HG03196 (cell line): ENCODE results near the gene RNF157.

Source experiments
- ATAC-seq: cut with Tn5 transposase; IDR thresholded peaks from one replicate; pipeline ENCODE4 v1.9.1; 2021; ENCODE audit not compliant: unreplicated experiment

The RNF157 gene

DNA sequence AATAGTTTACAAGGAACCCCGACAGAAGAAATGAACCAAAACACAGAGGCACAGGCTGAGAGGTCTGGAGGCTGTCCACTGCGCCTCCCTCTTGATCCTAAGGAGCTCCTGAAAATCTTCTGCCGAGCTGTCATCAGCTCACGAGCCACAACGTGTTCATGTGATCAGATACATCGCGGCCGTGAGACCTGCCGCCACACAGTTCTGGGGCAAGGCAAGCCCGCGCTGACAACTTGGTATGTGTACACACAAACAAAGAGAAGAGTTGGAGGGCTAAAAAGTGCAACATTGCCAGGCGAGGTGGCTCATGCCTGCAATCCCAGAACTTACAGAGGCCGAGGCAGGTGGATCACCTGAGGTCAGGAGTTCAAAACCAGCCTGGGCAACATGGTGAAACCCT, 144.3 kb downstream of the RNF157 start:
- no peak for ATAC-seq

DNA sequence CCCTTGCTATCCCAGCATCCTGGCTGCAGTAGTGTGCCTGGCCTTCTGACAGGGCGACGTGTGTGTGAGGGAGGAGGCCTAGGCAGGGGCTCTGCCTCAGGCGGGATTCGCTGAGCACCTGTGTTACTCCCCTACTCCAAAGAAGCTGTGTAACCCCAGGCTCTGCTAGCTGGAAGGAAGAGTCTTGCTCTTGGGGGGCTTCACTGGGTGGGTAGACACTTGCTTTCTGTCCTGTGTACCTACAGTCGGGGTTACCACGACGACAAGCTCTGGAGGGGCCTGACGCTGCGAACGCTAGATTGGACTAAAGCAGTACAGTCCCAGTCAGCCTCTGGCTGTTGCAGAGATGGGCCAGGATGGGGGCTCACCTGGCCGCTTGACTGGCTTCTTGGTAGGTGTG, 146.2 kb downstream of the RNF157 start:
- no peak for ATAC-seq

DNA sequence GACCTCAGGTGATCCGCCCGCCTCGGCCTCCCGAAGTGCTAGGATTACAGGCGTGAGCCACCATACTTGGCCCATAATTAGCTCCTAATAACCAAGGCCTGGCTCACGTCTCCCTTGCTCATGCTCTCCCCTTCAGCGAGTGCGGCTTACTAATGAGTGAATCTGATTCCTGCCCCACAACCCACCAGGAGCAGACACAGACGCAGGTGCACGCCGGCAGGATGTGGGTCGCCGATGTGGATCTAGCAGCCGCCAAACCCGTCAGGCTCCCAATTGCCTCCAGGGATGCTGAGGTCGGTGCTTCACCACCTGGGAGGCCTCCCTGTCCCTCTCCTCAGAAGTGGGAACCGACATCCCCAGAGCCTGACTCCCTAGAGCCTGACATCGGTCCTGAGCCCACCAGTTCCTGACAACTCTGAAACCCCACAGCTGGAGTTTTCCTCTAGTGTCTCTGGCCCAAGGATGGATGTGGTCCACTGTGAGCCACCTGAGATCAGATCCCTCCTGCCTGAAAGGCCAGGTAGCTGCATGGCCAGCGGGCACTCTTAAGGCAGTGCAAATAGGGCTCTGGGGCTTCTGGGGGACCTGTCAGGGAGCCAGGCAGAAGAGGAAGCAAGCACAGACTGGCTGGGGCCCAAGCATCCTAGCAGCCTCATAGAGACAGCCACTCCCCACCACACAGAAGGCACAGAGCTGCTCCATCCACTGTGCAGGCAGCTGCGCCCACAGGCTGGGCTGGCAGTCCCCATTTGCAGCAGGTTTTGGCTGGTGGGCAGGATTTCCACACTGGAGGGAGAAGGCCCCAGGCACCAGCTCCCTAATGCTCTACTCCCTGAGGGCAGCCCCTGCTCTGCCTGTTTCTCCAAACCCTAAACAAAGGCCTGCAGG, 147.5 kb downstream of the RNF157 start:
- no peak for ATAC-seq
